Measurements from ENCODE around the gene NYAP2. TPM values are rescaled to one million over a fixed set of nuclear protein-coding genes. Genes with fewer than 3 reads are reported as not detected.

The NYAP2 gene
- total and polyA plus RNA-seq, 2 of the 4 experiments (the other 2 are of a cell fraction), result not detected

DNA sequence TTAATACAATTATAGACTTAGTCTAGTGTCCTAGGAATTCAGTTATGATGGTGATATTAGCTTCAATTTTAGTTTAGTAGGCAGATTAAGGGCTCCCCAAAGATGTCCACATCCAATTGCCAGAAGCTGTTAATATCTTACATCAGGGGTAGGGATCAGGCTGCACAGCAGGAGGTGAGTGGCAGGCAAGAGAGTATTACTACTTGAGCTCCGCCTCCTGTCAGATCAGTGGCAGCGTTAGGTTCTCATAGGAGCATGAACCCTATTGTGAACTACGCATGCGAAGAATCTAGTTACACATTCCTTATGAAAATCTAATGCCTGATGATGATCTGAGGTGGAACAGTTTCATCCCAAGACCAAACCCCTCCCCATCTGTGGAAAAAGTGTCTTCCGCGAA, 54.9 kb downstream of the NYAP2 start:
- H4K91ac ChIP-seq (ENCODE audit: insufficient read depth, low read depth, low read length), result no peak overlapping the region
- in situ Hi-C loops (cut with MboI; ENCODE audit: low sequenced_read_pairs) (no loop called here), intact Hi-C loops (cut with micrococcal nuclease) (no loop called here), dilution Hi-C loops (cut with HindIII; ENCODE audit: low sequenced_read_pairs, unreplicated experiment) (no loop called here)
- no peak overlapping the region for H3K9ac ChIP-seq (ENCODE audit: low read depth, low read length)
- ChIA-PET CTCF (no interaction called here), POLR2A (ENCODE audit: unreplicated experiment) (no interaction called here)
- H4K5ac ChIP-seq (ENCODE audit: low read depth, low read length), result no peak overlapping the region
- H4K20me1 ChIP-seq (ENCODE audit: insufficient read depth, low read length), result no peaks in the 10 kb centered on the region
- no peak overlapping the region for H3K18ac ChIP-seq (ENCODE audit: low read depth, low read length)
- H2BK5ac ChIP-seq (ENCODE audit: low read depth, low read length, poor library complexity, severe bottlenecking), result no peak overlapping the region
- H3K4me3 ChIP-seq (ENCODE audit: insufficient read depth, low read depth, low read length), result no peak overlapping the region
- ATAC-seq (ENCODE audit: low read depth) (no peak), DNase-seq (no peak)
- no peak overlapping the region for H2AK5ac ChIP-seq (ENCODE audit: low read depth, low read length)
- H3K56ac ChIP-seq (ENCODE audit: extremely low read depth, insufficient read depth, low read length), result no peak overlapping the region
- no peak overlapping the region for H3K14ac ChIP-seq (replicated peaks; ENCODE audit: low read depth, low read length)
- H3K9me3 ChIP-seq (ENCODE audit: control insufficient read depth, insufficient read depth, low read length), result no peaks in the 10 kb centered on the region
- no peak overlapping the region for H4K8ac ChIP-seq (ENCODE audit: low read depth in 2 of 2, low read length in 2 of 2)
- no peak overlapping the region for H3K23ac ChIP-seq (ENCODE audit: low read depth, low read length)
- no peak overlapping the region for H2BK20ac ChIP-seq (ENCODE audit: low read depth, low read length)
- H3K27me3 ChIP-seq (ENCODE audit: control insufficient read depth, insufficient read depth, low read length), result no peaks in the 10 kb centered on the region
- H3K4me2 ChIP-seq (ENCODE audit: low read depth, low read length), result no peak overlapping the region
- H3K4ac ChIP-seq (ENCODE audit: low read depth, low read length), result no peak overlapping the region
- no peaks in the 10 kb centered on the region for H3K36me3 ChIP-seq (ENCODE audit: control insufficient read depth, insufficient read depth, low read length)
- H2AK9ac ChIP-seq (replicated peaks; ENCODE audit: low read depth, low read length, poor library complexity), result no peak overlapping the region
- no CpG with 5 or more reads among the region's 6 CpGs for WGBS, 2 experiments (ENCODE audit: extremely low coverage in 2 of 2, insufficient read length in 1 of 2)
- no peaks in the 10 kb centered on the region for H3K9me1 ChIP-seq (ENCODE audit: insufficient read depth, low read length)
- no peaks in the 10 kb centered on the region for H3K79me1 ChIP-seq (ENCODE audit: low read depth in 1 of 2, low read length in 2 of 2)
- H2BK15ac ChIP-seq (ENCODE audit: low read depth, low read length), result no peak overlapping the region
- TF ChIP-seq MAFK (IDR thresholded peaks at IDR 0.05; ENCODE audit: low read depth, low read length), result no peak
- TF ChIP-seq, protein P1, sequence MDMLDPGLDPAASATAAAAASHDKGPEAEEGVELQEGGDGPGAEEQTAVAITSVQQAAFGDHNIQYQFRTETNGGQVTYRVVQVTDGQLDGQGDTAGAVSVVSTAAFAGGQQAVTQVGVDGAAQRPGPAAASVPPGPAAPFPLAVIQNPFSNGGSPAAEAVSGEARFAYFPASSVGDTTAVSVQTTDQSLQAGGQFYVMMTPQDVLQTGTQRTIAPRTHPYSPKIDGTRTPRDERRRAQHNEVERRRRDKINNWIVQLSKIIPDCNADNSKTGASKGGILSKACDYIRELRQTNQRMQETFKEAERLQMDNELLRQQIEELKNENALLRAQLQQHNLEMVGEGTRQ (IDR thresholded peaks at IDR 0.05; ENCODE audit: low read depth, low read length), result no peak
- no peak for TF ChIP-seq RAD21 (IDR thresholded peaks at IDR 0.05; ENCODE audit: low read length)
- no peak for TF ChIP-seq POLR2A (IDR thresholded peaks at IDR 0.05; ENCODE audit: low read depth, low read length)
- no peak for TF ChIP-seq MXI1 (IDR thresholded peaks at IDR 0.05; ENCODE audit: borderline replicate concordance, low read depth, low read length)
- no peak for TF ChIP-seq SMC3 (IDR thresholded peaks at IDR 0.05; ENCODE audit: low read depth, low read length)
- TF ChIP-seq RCOR1 (IDR thresholded peaks at IDR 0.05; ENCODE audit: insufficient replicate concordance, low read length), result no peak
- TF ChIP-seq MAZ (IDR thresholded peaks at IDR 0.05; ENCODE audit: borderline replicate concordance, low read depth, low read length), result no peak
- TF ChIP-seq BHLHE40 (IDR thresholded peaks at IDR 0.05; ENCODE audit: low read depth, low read length), result no peak
- TF ChIP-seq, protein P2, sequence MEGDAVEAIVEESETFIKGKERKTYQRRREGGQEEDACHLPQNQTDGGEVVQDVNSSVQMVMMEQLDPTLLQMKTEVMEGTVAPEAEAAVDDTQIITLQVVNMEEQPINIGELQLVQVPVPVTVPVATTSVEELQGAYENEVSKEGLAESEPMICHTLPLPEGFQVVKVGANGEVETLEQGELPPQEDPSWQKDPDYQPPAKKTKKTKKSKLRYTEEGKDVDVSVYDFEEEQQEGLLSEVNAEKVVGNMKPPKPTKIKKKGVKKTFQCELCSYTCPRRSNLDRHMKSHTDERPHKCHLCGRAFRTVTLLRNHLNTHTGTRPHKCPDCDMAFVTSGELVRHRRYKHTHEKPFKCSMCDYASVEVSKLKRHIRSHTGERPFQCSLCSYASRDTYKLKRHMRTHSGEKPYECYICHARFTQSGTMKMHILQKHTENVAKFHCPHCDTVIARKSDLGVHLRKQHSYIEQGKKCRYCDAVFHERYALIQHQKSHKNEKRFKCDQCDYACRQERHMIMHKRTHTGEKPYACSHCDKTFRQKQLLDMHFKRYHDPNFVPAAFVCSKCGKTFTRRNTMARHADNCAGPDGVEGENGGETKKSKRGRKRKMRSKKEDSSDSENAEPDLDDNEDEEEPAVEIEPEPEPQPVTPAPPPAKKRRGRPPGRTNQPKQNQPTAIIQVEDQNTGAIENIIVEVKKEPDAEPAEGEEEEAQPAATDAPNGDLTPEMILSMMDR (conservative IDR thresholded peaks at IDR 0.05; ENCODE audit: low read depth, low read length), result no peak
- no peak for TF ChIP-seq FOS (IDR thresholded peaks at IDR 0.05; ENCODE audit: low read depth, low read length)
- TF ChIP-seq NFE2L2 (IDR thresholded peaks at IDR 0.05; ENCODE audit: low read depth, low read length), result no peak
- TF ChIP-seq CHD1 (IDR thresholded peaks at IDR 0.05; ENCODE audit: low read depth, low read length), result no peak
- TF ChIP-seq RFX5 (IDR thresholded peaks at IDR 0.05; ENCODE audit: low read depth, low read length), result no peak
- no peak for TF ChIP-seq CEBPB (IDR thresholded peaks at IDR 0.05; ENCODE audit: low read depth, low read length)
- TF ChIP-seq, protein P3, sequence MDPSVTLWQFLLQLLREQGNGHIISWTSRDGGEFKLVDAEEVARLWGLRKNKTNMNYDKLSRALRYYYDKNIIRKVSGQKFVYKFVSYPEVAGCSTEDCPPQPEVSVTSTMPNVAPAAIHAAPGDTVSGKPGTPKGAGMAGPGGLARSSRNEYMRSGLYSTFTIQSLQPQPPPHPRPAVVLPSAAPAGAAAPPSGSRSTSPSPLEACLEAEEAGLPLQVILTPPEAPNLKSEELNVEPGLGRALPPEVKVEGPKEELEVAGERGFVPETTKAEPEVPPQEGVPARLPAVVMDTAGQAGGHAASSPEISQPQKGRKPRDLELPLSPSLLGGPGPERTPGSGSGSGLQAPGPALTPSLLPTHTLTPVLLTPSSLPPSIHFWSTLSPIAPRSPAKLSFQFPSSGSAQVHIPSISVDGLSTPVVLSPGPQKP (IDR thresholded peaks at IDR 0.05; ENCODE audit: borderline replicate concordance, low read depth, low read length), result no peak
- H3K27ac ChIP-seq (ENCODE audit: insufficient read depth, low read length), result no peak overlapping the region
- no peak overlapping the region for H2BK120ac ChIP-seq (ENCODE audit: low read depth, low read length)
- H3K4me1 ChIP-seq (ENCODE audit: control insufficient read depth, insufficient read depth, low read length), result no peaks in the 10 kb centered on the region
- H2AFZ ChIP-seq (replicated peaks; ENCODE audit: low read length, poor library complexity), result no peak overlapping the region
- BruUV-seq (replicated peaks), result no TSS peak
